ENCODE data around the gene SEPSECS. TPM values are rescaled to one million over a fixed set of nuclear protein-coding genes. Genes with fewer than 3 reads are reported as not detected.

Gene SEPSECS
- 9.2 and 10.0 TPM in 2 replicates for total RNA-seq

GRCh38 chr4:25159837-25160713 is at the start of gene SEPSECS:
Gene SEPSECS (minus strand): TSS chr4:25160449. CDS start chr4:25160369, 80 bp downstream.

Other genes starting within 250 kb of the SEPSECS start
- 4.4 and 10.6 TPM in 2 replicates for gene CCDC149, start 247.4 kb downstream of the SEPSECS start, total RNA-seq
- under 0.01 TPM in 1 of 2 replicates, not detected in the other for gene LGI2, start 129.5 kb downstream of the SEPSECS start, total RNA-seq
- 15.2 and 15.4 TPM in 2 replicates for gene PI4K2B, start 73.6 kb upstream of the SEPSECS start, total RNA-seq
- 14.7 and 15.0 TPM in 2 replicates for gene ZCCHC4, start 152.3 kb upstream of the SEPSECS start, total RNA-seq
- 19.8 and 24.5 TPM in 2 replicates for gene ANAPC4, start 216.8 kb upstream of the SEPSECS start, total RNA-seq

Measured in nasal cavity respiratory epithelium epithelial cell of viscerocranial mucosa (primary cell).